WTC11 (cell line): ENCODE measurements around the gene UBFD1. TPM values are rescaled to one million over a fixed set of nuclear protein-coding genes. Genes with fewer than 3 reads are reported as not detected.

Experiments
- ARID4B ChIP-seq: sonication (generic); formaldehyde crosslinking; IDR thresholded peaks from 2 replicates; pipeline ENCODE4 v1.8.0; 2023; ENCODE audit warnings: missing genetic modification reagents, mild to moderate bottlenecking, borderline replicate concordance
- E2F1 ChIP-seq: sonication (generic); formaldehyde crosslinking; IDR thresholded peaks from 2 replicates; pipeline ENCODE4 v1.8.0; 2022; ENCODE audit warnings: mild to moderate bottlenecking, missing genetic modification reagents
- ELF4 ChIP-seq: sonication (generic); formaldehyde crosslinking; IDR thresholded peaks from 2 replicates; pipeline ENCODE4 v1.8.1; 2022; ENCODE audit warnings: low read depth, mild to moderate bottlenecking, moderate library complexity, missing genetic modification reagents
- EMX1 ChIP-seq: fragments of 250-450 bp; sonication (Bioruptor Pico); IDR thresholded peaks from 2 replicates; pipeline ENCODE4 v1.8.0; 2021; ENCODE audit warnings: mild to moderate bottlenecking
- ESRRA ChIP-seq: sonication (generic); formaldehyde crosslinking; IDR thresholded peaks from 2 replicates; pipeline ENCODE4 v1.8.1; 2022; ENCODE audit warnings: mild to moderate bottlenecking, missing genetic modification reagents, borderline replicate concordance
- FOXJ3 ChIP-seq: sonication (generic); formaldehyde crosslinking; IDR thresholded peaks from 2 replicates; pipeline ENCODE4 v1.9.0; 2021; ENCODE audit warnings: missing genetic modification reagents, mild to moderate bottlenecking, borderline replicate concordance
- JAZF1 ChIP-seq: fragments of 250-450 bp; sonication (Bioruptor Pico); IDR thresholded peaks from 2 replicates; pipeline ENCODE4 v1.9.0; 2021; ENCODE audit warnings: moderate library complexity, mild to moderate bottlenecking, inconsistent platforms
- KAT7 ChIP-seq: sonication (generic); formaldehyde crosslinking; IDR thresholded peaks from 2 replicates; pipeline ENCODE4 v1.8.1; 2023; ENCODE audit warnings: missing genetic modification reagents, mild to moderate bottlenecking, borderline replicate concordance
- NFYB ChIP-seq: sonication (generic); formaldehyde crosslinking; conservative IDR thresholded peaks from 2 replicates; pipeline ENCODE4 v1.8.0; 2022; ENCODE audit warnings: low read depth, missing genetic modification reagents
- RORB ChIP-seq: fragments of 250-450 bp; sonication (Bioruptor Pico); IDR thresholded peaks from 2 replicates; pipeline ENCODE4 v1.9.0; 2021; ENCODE audit warnings: mild to moderate bottlenecking
- SMAD3 ChIP-seq: sonication (generic); formaldehyde crosslinking; IDR thresholded peaks from 2 replicates; pipeline ENCODE4 v1.8.0; 2022; ENCODE audit warnings: missing genetic modification reagents, mild to moderate bottlenecking, borderline replicate concordance
- TP53 ChIP-seq: sonication (generic); formaldehyde crosslinking; IDR thresholded peaks from 2 replicates; pipeline ENCODE4 v1.8.1; 2023; ENCODE audit warnings: mild to moderate bottlenecking, missing genetic modification reagents
- USF1 ChIP-seq: sonication (generic); formaldehyde crosslinking; IDR thresholded peaks from 2 replicates; pipeline ENCODE4 v1.8.0; 2022; ENCODE audit warnings: mild to moderate bottlenecking, missing genetic modification reagents
- ZNF416 ChIP-seq: fragments of 250-450 bp; sonication (Bioruptor Pico); IDR thresholded peaks from 2 replicates; pipeline ENCODE4 v1.9.0; 2021; ENCODE audit warnings: mild to moderate bottlenecking, inconsistent platforms
- total RNA-seq: library from RNA; stranded (reverse); gene quantifications from 3 replicates; pipeline ENCODE4 v1.2.3, GENCODE V29; 2021
- TF ChIP-seq, protein P1 (sequence below): sonication (generic); formaldehyde crosslinking; IDR thresholded peaks from 2 replicates; pipeline ENCODE4 v1.8.1; 2023; ENCODE audit warnings: mild to moderate bottlenecking, missing genetic modification reagents
- TF ChIP-seq, protein P2 (sequence below): sonication (generic); formaldehyde crosslinking; IDR thresholded peaks from 2 replicates; pipeline ENCODE4 v1.8.0; 2023; ENCODE audit warnings: missing genetic modification reagents
- TF ChIP-seq, protein P3 (sequence below): sonication (generic); formaldehyde crosslinking; IDR thresholded peaks from 2 replicates; pipeline ENCODE4 v1.8.0; 2022; ENCODE audit warnings: mild to moderate bottlenecking, missing genetic modification reagents
- TF ChIP-seq, protein P4 (sequence below): sonication (generic); formaldehyde crosslinking; IDR thresholded peaks from 2 replicates; pipeline ENCODE4 v1.8.1; 2023; ENCODE audit warnings: mild to moderate bottlenecking, missing genetic modification reagents, moderate library complexity
- TF ChIP-seq, protein P5 (sequence below): sonication (generic); formaldehyde crosslinking; IDR thresholded peaks from 2 replicates; pipeline ENCODE4 v1.8.1; 2022; ENCODE audit warnings: missing genetic modification reagents, borderline replicate concordance
- TF ChIP-seq, protein P6 (sequence below): sonication (generic); formaldehyde crosslinking; IDR thresholded peaks from 2 replicates; pipeline ENCODE4 v1.8.1; 2022; ENCODE audit warnings: low read depth, mild to moderate bottlenecking, moderate library complexity, missing genetic modification reagents, borderline replicate concordance

UBFD1 gene
- total RNA-seq, 1 experiment from 2014 or later: 128 TPM

- TF ChIP-seq NFYB (no peak), E2F1 (CRISPR knock-in tag) (no peak), USF1 (CRISPR knock-in tag) (peak; percentile 95), TP53 (CRISPR knock-in tag) (0 out of 2 replicates have a peak, but pooled peaks have one; percentile 69), EMX1 (CRISPR knock-in tag) (peak; percentile 88; the same call in 1 of the 2 replicates), ESRRA (peak; percentile 50; the same call in 1 of the 2 replicates), RORB (CRISPR knock-in tag) (no peak), KAT7 (CRISPR knock-in tag) (peak; percentile 66; the same call in 1 of the 2 replicates), JAZF1 (CRISPR knock-in tag) (no peak), FOXJ3 (CRISPR knock-in tag) (no peak), ZNF416 (CRISPR knock-in tag) (peak; percentile 81; the same call in 1 of the 2 replicates), SMAD3 (CRISPR knock-in tag) (peak; percentile 40; the same call in 1 of the 2 replicates), ARID4B (CRISPR knock-in tag) (no peak), ELF4 (CRISPR knock-in tag) (peak; percentile 78; the same call in 1 of the 2 replicates)
- TF ChIP-seq, protein P1, sequence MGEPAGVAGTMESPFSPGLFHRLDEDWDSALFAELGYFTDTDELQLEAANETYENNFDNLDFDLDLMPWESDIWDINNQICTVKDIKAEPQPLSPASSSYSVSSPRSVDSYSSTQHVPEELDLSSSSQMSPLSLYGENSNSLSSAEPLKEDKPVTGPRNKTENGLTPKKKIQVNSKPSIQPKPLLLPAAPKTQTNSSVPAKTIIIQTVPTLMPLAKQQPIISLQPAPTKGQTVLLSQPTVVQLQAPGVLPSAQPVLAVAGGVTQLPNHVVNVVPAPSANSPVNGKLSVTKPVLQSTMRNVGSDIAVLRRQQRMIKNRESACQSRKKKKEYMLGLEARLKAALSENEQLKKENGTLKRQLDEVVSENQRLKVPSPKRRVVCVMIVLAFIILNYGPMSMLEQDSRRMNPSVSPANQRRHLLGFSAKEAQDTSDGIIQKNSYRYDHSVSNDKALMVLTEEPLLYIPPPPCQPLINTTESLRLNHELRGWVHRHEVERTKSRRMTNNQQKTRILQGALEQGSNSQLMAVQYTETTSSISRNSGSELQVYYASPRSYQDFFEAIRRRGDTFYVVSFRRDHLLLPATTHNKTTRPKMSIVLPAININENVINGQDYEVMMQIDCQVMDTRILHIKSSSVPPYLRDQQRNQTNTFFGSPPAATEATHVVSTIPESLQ (CRISPR knock-in tag): no peak
- TF ChIP-seq, protein P2, sequence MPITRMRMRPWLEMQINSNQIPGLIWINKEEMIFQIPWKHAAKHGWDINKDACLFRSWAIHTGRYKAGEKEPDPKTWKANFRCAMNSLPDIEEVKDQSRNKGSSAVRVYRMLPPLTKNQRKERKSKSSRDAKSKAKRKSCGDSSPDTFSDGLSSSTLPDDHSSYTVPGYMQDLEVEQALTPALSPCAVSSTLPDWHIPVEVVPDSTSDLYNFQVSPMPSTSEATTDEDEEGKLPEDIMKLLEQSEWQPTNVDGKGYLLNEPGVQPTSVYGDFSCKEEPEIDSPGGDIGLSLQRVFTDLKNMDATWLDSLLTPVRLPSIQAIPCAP: no peak
- TF ChIP-seq, protein P3, sequence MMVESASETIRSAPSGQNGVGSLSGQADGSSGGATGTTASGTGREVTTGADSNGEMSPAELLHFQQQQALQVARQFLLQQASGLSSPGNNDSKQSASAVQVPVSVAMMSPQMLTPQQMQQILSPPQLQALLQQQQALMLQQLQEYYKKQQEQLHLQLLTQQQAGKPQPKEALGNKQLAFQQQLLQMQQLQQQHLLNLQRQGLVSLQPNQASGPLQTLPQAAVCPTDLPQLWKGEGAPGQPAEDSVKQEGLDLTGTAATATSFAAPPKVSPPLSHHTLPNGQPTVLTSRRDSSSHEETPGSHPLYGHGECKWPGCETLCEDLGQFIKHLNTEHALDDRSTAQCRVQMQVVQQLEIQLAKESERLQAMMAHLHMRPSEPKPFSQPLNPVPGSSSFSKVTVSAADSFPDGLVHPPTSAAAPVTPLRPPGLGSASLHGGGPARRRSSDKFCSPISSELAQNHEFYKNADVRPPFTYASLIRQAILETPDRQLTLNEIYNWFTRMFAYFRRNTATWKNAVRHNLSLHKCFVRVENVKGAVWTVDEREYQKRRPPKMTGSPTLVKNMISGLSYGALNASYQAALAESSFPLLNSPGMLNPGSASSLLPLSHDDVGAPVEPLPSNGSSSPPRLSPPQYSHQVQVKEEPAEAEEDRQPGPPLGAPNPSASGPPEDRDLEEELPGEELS (CRISPR knock-in tag): peak; percentile 89
- TF ChIP-seq, protein P4, sequence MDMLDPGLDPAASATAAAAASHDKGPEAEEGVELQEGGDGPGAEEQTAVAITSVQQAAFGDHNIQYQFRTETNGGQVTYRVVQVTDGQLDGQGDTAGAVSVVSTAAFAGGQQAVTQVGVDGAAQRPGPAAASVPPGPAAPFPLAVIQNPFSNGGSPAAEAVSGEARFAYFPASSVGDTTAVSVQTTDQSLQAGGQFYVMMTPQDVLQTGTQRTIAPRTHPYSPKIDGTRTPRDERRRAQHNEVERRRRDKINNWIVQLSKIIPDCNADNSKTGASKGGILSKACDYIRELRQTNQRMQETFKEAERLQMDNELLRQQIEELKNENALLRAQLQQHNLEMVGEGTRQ: peak; percentile 97
- TF ChIP-seq, protein P5, sequence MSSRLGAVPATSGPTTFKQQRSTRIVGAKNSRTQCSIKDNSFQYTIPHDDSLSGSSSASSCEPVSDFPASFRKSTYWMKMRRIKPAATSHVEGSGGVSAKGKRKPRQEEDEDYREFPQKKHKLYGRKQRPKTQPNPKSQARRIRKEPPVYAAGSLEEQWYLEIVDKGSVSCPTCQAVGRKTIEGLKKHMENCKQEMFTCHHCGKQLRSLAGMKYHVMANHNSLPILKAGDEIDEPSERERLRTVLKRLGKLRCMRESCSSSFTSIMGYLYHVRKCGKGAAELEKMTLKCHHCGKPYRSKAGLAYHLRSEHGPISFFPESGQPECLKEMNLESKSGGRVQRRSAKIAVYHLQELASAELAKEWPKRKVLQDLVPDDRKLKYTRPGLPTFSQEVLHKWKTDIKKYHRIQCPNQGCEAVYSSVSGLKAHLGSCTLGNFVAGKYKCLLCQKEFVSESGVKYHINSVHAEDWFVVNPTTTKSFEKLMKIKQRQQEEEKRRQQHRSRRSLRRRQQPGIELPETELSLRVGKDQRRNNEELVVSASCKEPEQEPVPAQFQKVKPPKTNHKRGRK: no peak
- TF ChIP-seq, protein P6, sequence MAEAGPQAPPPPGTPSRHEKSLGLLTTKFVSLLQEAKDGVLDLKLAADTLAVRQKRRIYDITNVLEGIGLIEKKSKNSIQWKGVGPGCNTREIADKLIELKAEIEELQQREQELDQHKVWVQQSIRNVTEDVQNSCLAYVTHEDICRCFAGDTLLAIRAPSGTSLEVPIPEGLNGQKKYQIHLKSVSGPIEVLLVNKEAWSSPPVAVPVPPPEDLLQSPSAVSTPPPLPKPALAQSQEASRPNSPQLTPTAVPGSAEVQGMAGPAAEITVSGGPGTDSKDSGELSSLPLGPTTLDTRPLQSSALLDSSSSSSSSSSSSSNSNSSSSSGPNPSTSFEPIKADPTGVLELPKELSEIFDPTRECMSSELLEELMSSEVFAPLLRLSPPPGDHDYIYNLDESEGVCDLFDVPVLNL (CRISPR knock-in tag): peak; percentile 89; the same call in 1 of the 2 replicates
Measured at GRCh38 chr16:23510164-23510914, 47.2 kb upstream of the UBFD1 start, which contains the start of gene GGA2 (continued).
